GM23248 (cell line): ENCODE results near the gene ZNF148.

ENCODE experiments used
- EZH2 ChIP-seq: fragments of 200-600 bp; sonication (generic); IDR thresholded peaks from 2 replicates; pipeline ENCODE4 v1.6.1; 2018; ENCODE audit warnings: antibody characterized with exemption, mild to moderate bottlenecking; ENCODE audit not compliant: insufficient read depth, poor library complexity, severe bottlenecking
- EZH2phosphoT487 ChIP-seq: fragments of 200-600 bp; sonication (generic); IDR thresholded peaks from 2 replicates; pipeline ENCODE4 v1.6.1; 2018; ENCODE audit warnings: antibody characterized with exemption, moderate library complexity, mild to moderate bottlenecking, low read depth; ENCODE audit not compliant: insufficient read depth

DNA sequence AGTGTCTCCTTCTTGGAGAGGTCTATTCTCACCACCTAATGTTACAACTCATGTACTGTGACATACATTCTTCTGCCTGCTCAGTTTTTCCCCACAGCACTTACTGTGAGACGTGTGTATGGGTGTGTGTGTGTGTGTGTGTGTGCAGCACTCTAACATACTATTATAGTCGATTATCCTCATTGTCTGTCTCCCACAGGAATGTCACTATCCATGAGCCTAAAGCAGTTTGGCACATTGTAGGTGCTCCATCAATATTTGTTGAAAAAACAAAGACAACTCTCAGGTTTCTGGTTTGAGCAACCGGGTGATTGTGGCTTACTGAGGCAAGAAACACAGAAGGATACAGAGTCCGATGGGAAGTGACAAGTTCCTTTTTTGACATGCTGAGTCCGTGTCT is 8.6 kb upstream of the ZNF148 start:
- TF ChIP-seq EZH2 (no peak), EZH2phosphoT487 (no peak)
